Esophagus squamous epithelium (tissue), 4 donors: ENCODE data around the gene TAF3.

Experiments used
- CTCF ChIP-seq, 6 experiments: fragments of 450-650 bp in 4 of 6; fragments of 200-600 bp in 2 of 6; sonication (generic) in 2 of 6; IDR thresholded peaks; one replicate each; pipeline ENCODE4 v1.5.1; 2016 to 2019; ENCODE audit warnings: antibody characterized with exemption in 6 of 6, mild to moderate bottlenecking in 4 of 6, moderate library complexity in 4 of 6
- POLR2A ChIP-seq, 4 donors: fragments of 450-650 bp; IDR thresholded peaks; one replicate each; pipeline ENCODE4 v1.6.1; 2017; ENCODE audit warnings: antibody characterized with exemption in 4 of 4, mild to moderate bottlenecking in 4 of 4, moderate library complexity in 3 of 4

DNA sequence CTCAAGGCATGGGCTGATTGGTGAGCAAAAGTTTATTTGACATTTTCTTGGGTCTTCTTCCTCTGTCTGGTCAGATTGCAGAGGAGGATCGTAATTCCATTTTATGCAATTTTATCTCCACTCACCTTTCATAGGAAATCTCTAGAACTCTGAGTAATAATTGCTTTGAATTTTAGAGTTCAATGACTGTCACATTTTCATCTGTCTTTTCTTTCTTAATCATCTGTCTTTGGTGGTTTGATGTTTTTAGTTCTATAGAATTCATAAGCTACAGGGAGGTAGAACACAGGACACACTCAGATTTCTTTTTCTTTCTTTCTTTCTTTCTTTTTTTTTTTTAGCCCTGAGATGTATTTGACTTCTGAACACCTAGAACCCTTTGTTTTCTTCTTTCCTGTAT lies 247.8 kb downstream of the TAF3 start:
- TF ChIP-seq POLR2A (IDR thresholded peaks at IDR 0.05) (no peak), CTCF (IDR thresholded peaks at IDR 0.05) (no peak)
